Fibroblast of pulmonary artery (primary cell): ENCODE measurements around the gene CHRM4.

Experiments
- DNase-seq: peaks from one replicate; pipeline ENCODE4 v3.0.0-alpha.2; 2010; ENCODE audit warnings: low read depth
- H3K4me3 ChIP-seq: replicated peaks from 2 replicates; pipeline ENCODE4 v1.5.1; 2011; ENCODE audit warnings: low read depth, mild to moderate bottlenecking, control low read depth, low read length, moderate library complexity
- TF ChIP-seq, protein P1 (sequence below): IDR thresholded peaks from 2 replicates; pipeline ENCODE4 v1.5.1; 2011; ENCODE audit warnings: mild to moderate bottlenecking, control low read depth, low read length, inconsistent platforms; ENCODE audit errors: missing control alignments

Gene CHRM4

DNA sequence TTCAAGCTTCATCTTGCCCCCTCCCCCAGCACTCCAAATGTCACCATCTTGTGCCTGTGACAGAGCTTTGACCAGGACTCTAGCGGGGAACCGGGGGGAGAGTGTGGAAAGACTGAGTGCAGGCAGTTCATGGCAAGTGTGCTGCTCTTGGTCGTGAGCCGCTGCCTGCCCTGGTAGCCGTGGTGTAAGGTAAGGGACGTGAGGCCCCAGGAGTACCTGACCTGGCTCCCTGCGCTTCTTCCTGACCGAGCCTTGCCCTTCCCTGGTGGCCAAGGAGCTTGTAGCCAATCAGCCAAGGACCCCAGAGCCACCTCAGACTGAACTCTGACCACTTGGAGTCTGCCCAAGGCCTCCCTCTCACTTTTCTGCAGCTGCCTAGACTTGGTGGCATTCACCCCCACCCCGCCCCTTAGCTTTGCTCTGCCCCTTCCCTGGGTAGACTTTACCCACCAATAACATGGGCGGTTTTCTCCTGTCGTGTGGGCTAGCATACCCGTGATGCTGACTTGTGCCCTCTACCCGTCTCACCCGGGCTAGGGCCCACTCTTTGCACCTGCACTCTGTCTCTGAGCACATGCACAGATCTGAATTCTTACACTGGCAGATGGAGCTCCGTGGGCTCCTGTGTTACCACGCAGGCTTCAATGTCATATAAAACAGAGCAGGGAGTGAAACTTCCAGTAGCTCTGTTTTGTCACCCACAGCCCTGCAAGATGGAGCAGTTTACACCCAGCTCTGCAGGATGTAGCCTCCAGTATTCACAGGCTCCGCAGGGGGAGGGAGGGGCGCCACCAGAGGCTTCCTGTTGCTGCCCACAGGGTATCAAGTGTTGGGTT is 42.8 kb downstream of the CHRM4 start:
- H3K4me3 ChIP-seq, result peak overlapping the region; percentile 79
- no peak for DNase-seq
- TF ChIP-seq, protein P1, sequence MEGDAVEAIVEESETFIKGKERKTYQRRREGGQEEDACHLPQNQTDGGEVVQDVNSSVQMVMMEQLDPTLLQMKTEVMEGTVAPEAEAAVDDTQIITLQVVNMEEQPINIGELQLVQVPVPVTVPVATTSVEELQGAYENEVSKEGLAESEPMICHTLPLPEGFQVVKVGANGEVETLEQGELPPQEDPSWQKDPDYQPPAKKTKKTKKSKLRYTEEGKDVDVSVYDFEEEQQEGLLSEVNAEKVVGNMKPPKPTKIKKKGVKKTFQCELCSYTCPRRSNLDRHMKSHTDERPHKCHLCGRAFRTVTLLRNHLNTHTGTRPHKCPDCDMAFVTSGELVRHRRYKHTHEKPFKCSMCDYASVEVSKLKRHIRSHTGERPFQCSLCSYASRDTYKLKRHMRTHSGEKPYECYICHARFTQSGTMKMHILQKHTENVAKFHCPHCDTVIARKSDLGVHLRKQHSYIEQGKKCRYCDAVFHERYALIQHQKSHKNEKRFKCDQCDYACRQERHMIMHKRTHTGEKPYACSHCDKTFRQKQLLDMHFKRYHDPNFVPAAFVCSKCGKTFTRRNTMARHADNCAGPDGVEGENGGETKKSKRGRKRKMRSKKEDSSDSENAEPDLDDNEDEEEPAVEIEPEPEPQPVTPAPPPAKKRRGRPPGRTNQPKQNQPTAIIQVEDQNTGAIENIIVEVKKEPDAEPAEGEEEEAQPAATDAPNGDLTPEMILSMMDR, result no peak

DNA sequence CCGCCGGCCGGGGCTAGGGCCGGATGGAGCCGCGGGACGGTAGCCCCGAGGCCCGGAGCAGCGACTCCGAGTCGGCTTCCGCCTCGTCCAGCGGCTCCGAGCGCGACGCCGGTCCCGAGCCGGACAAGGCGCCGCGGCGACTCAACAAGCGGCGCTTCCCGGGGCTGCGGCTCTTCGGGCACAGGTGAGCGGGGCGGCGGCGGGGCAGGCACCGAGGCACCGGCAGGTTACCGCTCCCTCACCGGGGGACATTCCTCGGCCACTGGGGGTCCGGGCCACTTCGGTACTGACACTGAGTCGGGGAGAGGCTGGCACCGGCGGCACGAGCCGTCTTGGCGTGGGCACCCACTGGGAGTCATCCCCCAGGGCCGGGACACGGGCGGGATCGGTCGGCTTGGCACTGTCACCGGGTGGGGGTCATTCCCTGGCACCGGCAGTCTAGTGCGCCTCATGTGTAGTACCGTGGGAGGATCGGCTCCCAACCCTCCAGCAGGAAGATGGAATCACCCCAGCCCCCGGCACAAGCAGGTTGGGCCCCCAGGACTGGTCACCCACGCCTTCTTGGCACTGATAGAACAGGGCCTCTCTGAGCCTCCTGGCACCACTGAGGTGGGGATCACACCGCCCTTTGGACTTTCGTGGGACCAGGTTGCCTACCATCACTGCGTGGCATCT is 43.8 kb downstream of the CHRM4 start:
- TF ChIP-seq, protein P1, result no peak
- H3K4me3 ChIP-seq, result peak overlapping the region; percentile 79
- no peak for DNase-seq

DNA sequence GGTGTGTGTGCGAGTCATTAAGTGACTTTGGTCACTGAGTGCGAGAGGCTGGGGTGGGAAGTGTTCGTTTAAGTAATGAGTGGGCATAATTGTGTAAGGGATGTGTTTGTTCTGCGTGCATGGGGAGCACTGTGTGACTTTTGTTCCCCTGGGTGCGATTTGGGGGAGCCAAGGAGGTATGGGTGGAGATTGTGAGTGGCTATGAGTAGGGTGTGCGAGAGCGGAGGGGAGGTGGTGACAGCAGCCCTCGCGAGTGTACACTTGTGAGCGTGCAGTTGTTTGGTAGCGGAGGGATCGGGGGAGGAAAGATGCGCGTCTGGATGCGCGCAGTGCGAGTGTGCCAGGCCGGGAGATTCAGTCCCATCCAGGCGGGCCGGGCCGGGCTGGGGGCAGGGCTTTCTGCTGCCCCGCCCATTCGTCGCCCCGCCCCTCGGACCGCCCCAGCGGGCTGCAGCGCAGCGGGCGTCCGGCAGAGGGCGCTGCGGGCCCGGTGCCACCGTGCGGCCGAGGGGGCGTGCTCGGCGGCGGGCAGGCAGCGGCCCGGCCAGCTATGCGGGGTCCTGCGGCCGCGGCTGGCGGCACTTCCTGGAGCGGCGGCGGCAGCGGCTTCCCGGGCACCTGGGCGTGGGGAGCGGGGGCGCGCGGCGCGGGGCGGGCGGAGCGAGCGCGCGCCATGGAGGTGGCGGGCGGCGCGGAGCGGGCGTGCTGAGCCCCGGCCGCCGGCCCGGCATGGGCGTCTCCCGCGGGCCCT is 44.5 kb downstream of the CHRM4 start, which contains the start of gene DGKZ:
Gene DGKZ, plus strand, starts transcription at position 578 of the 751 bp plus-strand sequence. CDS start 197 bp downstream, outside the sequence.
- DNase-seq, result peak; percentile 81
- TF ChIP-seq, protein P1, result peak; percentile 19
- H3K4me3 ChIP-seq, result peak within 1 kb of the TSS; percentile 79

DNA sequence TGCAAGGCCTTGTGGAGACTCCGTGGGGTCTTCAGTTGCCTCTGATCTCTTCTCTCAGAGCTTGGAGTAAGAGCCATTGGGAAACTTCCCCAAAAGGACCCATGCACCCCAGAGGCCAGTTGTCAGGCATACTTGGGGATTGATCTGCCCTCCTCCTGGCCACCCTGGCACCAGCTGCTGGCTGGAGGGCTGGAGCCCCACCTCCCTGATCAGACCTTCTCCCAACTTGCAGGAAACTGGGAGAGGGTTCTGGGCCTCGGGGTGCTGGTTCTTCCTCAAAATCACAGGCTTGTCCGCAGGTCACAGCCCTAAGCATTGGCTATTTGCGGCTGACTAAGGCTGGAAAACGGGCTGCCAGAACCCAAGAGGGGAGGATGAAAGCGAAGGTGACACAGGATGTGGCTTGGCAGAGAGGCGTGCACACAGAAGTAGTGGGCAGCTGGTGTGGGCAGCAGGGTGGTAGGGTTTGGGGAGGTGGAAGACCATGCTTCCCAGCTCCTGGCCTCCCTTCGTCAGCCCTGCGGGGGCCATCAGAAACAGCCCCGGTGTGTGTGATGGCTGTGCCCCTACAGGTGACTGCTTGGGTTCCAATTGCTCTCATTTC is 45.6 kb downstream of the CHRM4 start:
- DNase-seq, result no peak
- H3K4me3 ChIP-seq, result no peak overlapping the region
- TF ChIP-seq, protein P1, result no peak

DNA sequence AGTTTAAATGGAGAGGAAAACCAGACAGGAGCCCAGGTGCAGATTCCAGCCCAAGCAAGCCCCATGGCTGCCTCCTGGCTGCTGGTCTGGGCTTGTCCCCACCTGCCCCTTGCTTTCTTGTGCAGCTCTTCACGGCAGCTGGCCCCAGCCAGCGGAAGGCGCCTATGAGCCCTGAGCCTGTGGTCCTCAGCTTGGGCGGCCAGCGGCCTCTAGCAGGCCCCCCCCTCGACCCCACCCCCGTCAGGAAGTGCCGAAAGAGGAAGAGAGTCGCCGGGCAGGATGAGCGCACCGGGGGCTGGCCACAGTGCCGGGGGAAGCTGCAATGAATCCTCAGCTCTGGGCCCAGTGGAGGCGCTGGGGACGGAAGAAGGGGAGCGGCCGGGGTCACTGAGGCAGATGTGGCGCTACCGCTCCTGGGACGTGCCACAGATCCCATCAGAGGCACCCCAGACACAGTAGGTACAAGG is 46.4 kb downstream of the CHRM4 start:
- TF ChIP-seq, protein P1, result no peak
- no peak for DNase-seq
- no peak overlapping the region for H3K4me3 ChIP-seq

DNA sequence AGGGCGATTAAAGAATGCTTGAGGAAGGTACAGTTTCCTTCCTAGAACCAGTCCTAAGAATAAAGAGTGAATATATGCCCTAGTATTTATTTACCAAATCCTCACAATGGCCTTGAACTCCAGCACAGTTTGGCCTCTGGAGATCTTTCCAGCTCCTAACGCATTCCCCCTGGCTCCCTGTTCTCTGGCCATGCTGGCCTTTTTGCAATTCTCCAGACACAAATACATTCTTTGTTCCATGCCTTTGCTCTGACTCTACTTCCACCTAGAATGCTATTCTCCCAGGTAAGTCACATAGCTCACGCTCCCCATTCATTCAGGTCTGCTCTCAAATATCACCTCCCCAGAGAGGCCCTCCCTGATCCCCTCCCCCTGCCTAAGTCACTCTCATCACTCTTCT is 48.1 kb downstream of the CHRM4 start:
- H3K4me3 ChIP-seq, result no peak overlapping the region
- TF ChIP-seq, protein P1, result no peak
- DNase-seq, result no peak
